Naive B cell (primary cell): ENCODE measurements around the gene EPB41L2. TPM values are rescaled to one million over a fixed set of nuclear protein-coding genes. Genes with fewer than 3 reads are reported as not detected.
A peak's percentile ranks its signal among the peaks of the same experiment; 100 is the strongest.

Source experiments
- ATAC-seq, 2 donors: fragments of 150-1000 bp; cut with Tn5 transposase; 2 replicates each; pipeline ENCODE4 v1.10.0; 2021; ENCODE audit warnings: low read depth in 2 of 2, mild to moderate bottlenecking in 2 of 2, moderate library complexity in 2 of 2
- DNase-seq: peaks from one replicate; pipeline ENCODE4 v3.0.0; 2022
- H3K27ac Mint-ChIP-seq, 6 donors: one replicate each; pipeline ENCODE4 v1.8.0; 2020 to 2022; ENCODE audit warnings: mild to moderate bottlenecking in 6 of 6, mixed read lengths in 6 of 6, moderate library complexity in 5 of 6, inconsistent platforms in 2 of 6
- H3K27me3 Mint-ChIP-seq, 3 donors: one replicate each; pipeline ENCODE4 v1.8.0; 2021 to 2022; ENCODE audit warnings: mixed read lengths in 3 of 3, mild to moderate bottlenecking in 1 of 3
- H3K36me3 Mint-ChIP-seq, 2 donors: one replicate each; pipeline ENCODE4 v1.8.0; 2020 to 2022; ENCODE audit warnings: mixed read lengths in 2 of 2, inconsistent platforms in 1 of 2, mild to moderate bottlenecking in 1 of 2
- H3K4me1 Mint-ChIP-seq, 3 donors: one replicate each; pipeline ENCODE4 v1.8.0; 2020 to 2022; ENCODE audit warnings: mixed read lengths in 3 of 3, inconsistent platforms in 1 of 3, mild to moderate bottlenecking in 1 of 3, moderate library complexity in 1 of 3
- H3K4me3 Mint-ChIP-seq, 8 donors: one replicate each; pipeline ENCODE4 v1.8.0; 2020 to 2022; ENCODE audit warnings: mild to moderate bottlenecking in 8 of 8, mixed read lengths in 8 of 8, moderate library complexity in 8 of 8, inconsistent platforms in 2 of 8
- H3K9me3 Mint-ChIP-seq, 7 donors: one replicate each; pipeline ENCODE4 v1.8.0; 2020 to 2022; ENCODE audit warnings: mixed read lengths in 7 of 7, mild to moderate bottlenecking in 5 of 7, inconsistent platforms in 2 of 7, moderate library complexity in 1 of 7
- polyA plus RNA-seq, 6 donors: library from polyadenylated mRNA; unstranded; fragments of 300-500 nt; fragmentation: Illumina TruSeq; gene quantifications; one replicate each; pipeline ENCODE4 v1.2.3, GENCODE V29; 2021; ENCODE audit warnings: low read depth in 6 of 6

The EPB41L2 gene
- polyA plus RNA-seq, 6 donors from 2014 or later = 10.9 to 51.1 (median 34.0) TPM

- ATAC-seq (no peak), DNase-seq (no peak)
- Mint-ChIP-seq H3K27me3 (no peaks in the 10 kb centered on the region), H3K9me3 (no peaks in the 10 kb centered on the region), H3K4me3 (no peak overlapping the region), H3K27ac (peak overlapping the region in 1 of 6 donors; percentile 44), H3K36me3 (peaks cover 16 to 42% of the 10 kb centered on the region in 2 donors), H3K4me1 (no peaks in the 10 kb centered on the region)
These were observed 199.4 kb downstream of the EPB41L2 start for GRCh38 chr6:130863415-130864230.

GRCh38 chr6:130862370-130862769, 200.7 kb downstream of the EPB41L2 start:
- Mint-ChIP-seq H3K36me3 (peaks cover 26 to 52% of the 10 kb centered on the region in 2 donors), H3K4me1 (no peaks in the 10 kb centered on the region)

GRCh38 chr6:130859161-130859867, 203.7 kb downstream of the EPB41L2 start:
- ATAC-seq (no peak), DNase-seq (no peak)
- Mint-ChIP-seq H3K9me3 (peaks cover 0 to 2% (median 0%) of the 10 kb centered on the region in 7 donors), H3K36me3 (peaks cover 34 to 39% of the 10 kb centered on the region in 2 donors), H3K27me3 (no peaks in the 10 kb centered on the region), H3K4me1 (no peaks in the 10 kb centered on the region), H3K4me3 (peak overlapping the region in 1 of 8 donors; percentile 9), H3K27ac (peak overlapping the region in 1 of 6 donors; percentile 42)

More at GRCh38 chr6:130862370-130862769, 200.7 kb downstream of the EPB41L2 start:
- Mint-ChIP-seq H3K4me3 (no peak overlapping the region), H3K27me3 (no peaks in the 10 kb centered on the region), H3K27ac (no peak overlapping the region), H3K9me3 (no peaks in the 10 kb centered on the region)
- no peak for ATAC-seq
- DNase-seq = no peak

- Mint-ChIP-seq H3K27ac (peak overlapping the region in 1 of 6 donors; percentile 59), H3K27me3 (no peaks in the 10 kb centered on the region), H3K9me3 (peaks cover 0 to 2% (median 0%) of the 10 kb centered on the region in 7 donors), H3K4me1 (no peaks in the 10 kb centered on the region), H3K4me3 (no peak overlapping the region), H3K36me3 (peaks cover 34 to 40% of the 10 kb centered on the region in 2 donors)
- DNase-seq = no peak
- no peak for ATAC-seq
These were observed 204.4 kb downstream of the EPB41L2 start for GRCh38 chr6:130858498-130859160.

GRCh38 chr6:130858054-130858453, 205.0 kb downstream of the EPB41L2 start:
- peak overlapping the region in 1 of 6 donors; percentile 59 for H3K27ac Mint-ChIP-seq
- ATAC-seq (no peak), DNase-seq (no peak)
- no peaks in the 10 kb centered on the region for H3K4me1 Mint-ChIP-seq
- H3K36me3 Mint-ChIP-seq = peaks cover 33 to 40% of the 10 kb centered on the region in 2 donors
- H3K27me3 Mint-ChIP-seq = no peaks in the 10 kb centered on the region
- no peak overlapping the region for H3K4me3 Mint-ChIP-seq
- peaks cover 0 to 2% (median 0%) of the 10 kb centered on the region in 7 donors for H3K9me3 Mint-ChIP-seq

- no peak overlapping the region for H3K27ac Mint-ChIP-seq
- ATAC-seq = no peak
- peaks cover 13 to 18% (median 15%) of the 10 kb centered on the region in 3 donors for H3K4me1 Mint-ChIP-seq
- H3K36me3 Mint-ChIP-seq = peaks cover 28 to 29% of the 10 kb centered on the region in 2 donors
- H3K27me3 Mint-ChIP-seq = no peaks in the 10 kb centered on the region
- H3K9me3 Mint-ChIP-seq = peaks cover 0 to 2% (median 0%) of the 10 kb centered on the region in 7 donors
- no peak for DNase-seq
- H3K4me3 Mint-ChIP-seq = peak overlapping the region in 1 of 8 donors; percentile 20
These were observed 209.4 kb downstream of the EPB41L2 start for GRCh38 chr6:130853555-130854183.

GRCh38 chr6:130852844-130853554, 210.0 kb downstream of the EPB41L2 start:
- no peaks in the 10 kb centered on the region for H3K27me3 Mint-ChIP-seq
- ATAC-seq = no peak
- no peak overlapping the region for H3K4me3 Mint-ChIP-seq
- peak overlapping the region in 1 of 6 donors; percentile 18 for H3K27ac Mint-ChIP-seq
- DNase-seq = no peak
- H3K4me1 Mint-ChIP-seq = peaks cover 20 to 24% (median 21%) of the 10 kb centered on the region in 3 donors
- H3K9me3 Mint-ChIP-seq = peaks cover 0 to 2% (median 0%) of the 10 kb centered on the region in 7 donors
- H3K36me3 Mint-ChIP-seq = peaks cover 21 to 24% of the 10 kb centered on the region in 2 donors

- H3K27me3 Mint-ChIP-seq = no peaks in the 10 kb centered on the region
- H3K36me3 Mint-ChIP-seq = peaks cover 17 to 19% of the 10 kb centered on the region in 2 donors
- no peak for DNase-seq
- peaks cover 30 to 40% (median 35%) of the 10 kb centered on the region in 3 donors for H3K4me1 Mint-ChIP-seq
- peaks cover 0 to 2% (median 0%) of the 10 kb centered on the region in 7 donors for H3K9me3 Mint-ChIP-seq
- ATAC-seq = no peak
- no peak overlapping the region for H3K4me3 Mint-ChIP-seq
- peak overlapping the region in 2 of 6 donors; percentile 18 to 28 for H3K27ac Mint-ChIP-seq
These were observed 212.0 kb downstream of the EPB41L2 start for GRCh38 chr6:130851026-130851425.

- ATAC-seq (no peak), DNase-seq (no peak)
- Mint-ChIP-seq H3K4me3 (no peak overlapping the region), H3K27ac (peak overlapping the region in 1 of 6 donors; percentile 69), H3K9me3 (no peaks in the 10 kb centered on the region), H3K4me1 (peaks cover 30 to 40% (median 35%) of the 10 kb centered on the region in 3 donors), H3K36me3 (peaks cover 9 to 19% of the 10 kb centered on the region in 2 donors), H3K27me3 (no peaks in the 10 kb centered on the region)
These were observed 213.5 kb downstream of the EPB41L2 start for GRCh38 chr6:130849594-130849993.

GRCh38 chr6:130848945-130849344, 214.1 kb downstream of the EPB41L2 start:
- H3K27me3 Mint-ChIP-seq = no peaks in the 10 kb centered on the region

GRCh38 chr6:130847001-130847910, 215.8 kb downstream of the EPB41L2 start:
- Mint-ChIP-seq H3K4me1 (peaks cover 26 to 40% (median 35%) of the 10 kb centered on the region in 3 donors), H3K27me3 (no peaks in the 10 kb centered on the region), H3K36me3 (peaks cover 0 to under 1% of the 10 kb centered on the region in 2 donors), H3K4me3 (peak overlapping the region; percentile 34 to 84 (median 68)), H3K9me3 (no peaks in the 10 kb centered on the region), H3K27ac (peak overlapping the region; percentile 32 to 92 (median 84))
- no peak for DNase-seq
- ATAC-seq = peak; percentile 59 to 66

More at GRCh38 chr6:130848945-130849344, 214.1 kb downstream of the EPB41L2 start:
- H3K4me1 Mint-ChIP-seq = peaks cover 30 to 40% (median 35%) of the 10 kb centered on the region in 3 donors
- H3K27ac Mint-ChIP-seq = peak overlapping the region; percentile 27 to 81 (median 46)
- ATAC-seq (peak; percentile 84 to 88), DNase-seq (no peak)
- H3K36me3 Mint-ChIP-seq = peaks cover 9 to 14% of the 10 kb centered on the region in 2 donors
- peak overlapping the region in 4 of 8 donors; percentile 9 to 57 (median 26) for H3K4me3 Mint-ChIP-seq
- H3K9me3 Mint-ChIP-seq = no peaks in the 10 kb centered on the region
